ENCODE measurements around the gene MKNK2.

MKNK2 gene

GRCh38 chr19:2049741-2050348 lies 1.2 kb downstream of the MKNK2 start:
- peak overlapping the region; percentile 68 for H3K4me3 ChIP-seq (ENCODE audit: low read depth, low read length)
- peak; percentile 86 for DNase-seq (ENCODE audit: low read depth)
- no peak for TF ChIP-seq CTCF (IDR thresholded peaks at IDR 0.05; ENCODE audit: low read depth, low read length)
- TF ChIP-seq POLR2A (IDR thresholded peaks at IDR 0.05; ENCODE audit: extremely low read depth, insufficient read length): peak; percentile 16
- 0 out of 2 replicates have a peak, but pooled peaks have one; percentile 3 for TF ChIP-seq MAX (IDR thresholded peaks at IDR 0.05; ENCODE audit: low read depth, low read length)

- DNase-seq (ENCODE audit: low read depth): no peak
- no peak for TF ChIP-seq POLR2A (IDR thresholded peaks at IDR 0.05; ENCODE audit: extremely low read depth, insufficient read length)
- TF ChIP-seq CTCF (IDR thresholded peaks at IDR 0.05; ENCODE audit: low read depth, low read length): no peak
- no peak for TF ChIP-seq MYC (IDR thresholded peaks at IDR 0.05; ENCODE audit: low read depth, low read length)
- TF ChIP-seq MAX (IDR thresholded peaks at IDR 0.05; ENCODE audit: low read depth, low read length): no peak
- H3K4me3 ChIP-seq (ENCODE audit: low read depth, low read length): peak overlapping the region; percentile 68
Measured at GRCh38 chr19:2048959-2049740, 1.9 kb downstream of the MKNK2 start.

GRCh38 chr19:2048104-2048958 lies 2.7 kb downstream of the MKNK2 start:
- TF ChIP-seq MAX (IDR thresholded peaks at IDR 0.05; ENCODE audit: low read depth, low read length) (no peak), POLR2A (IDR thresholded peaks at IDR 0.05; ENCODE audit: extremely low read depth, insufficient read length) (no peak), CTCF (IDR thresholded peaks at IDR 0.05; ENCODE audit: low read depth, low read length) (no peak), MYC (IDR thresholded peaks at IDR 0.05; ENCODE audit: low read depth, low read length) (no peak)
- no peak overlapping the region for H3K4me3 ChIP-seq (ENCODE audit: low read depth, low read length)
- DNase-seq (ENCODE audit: low read depth): no peak

GRCh38 chr19:2047449-2048103 lies 3.5 kb downstream of the MKNK2 start:
- no peak for TF ChIP-seq MAX (IDR thresholded peaks at IDR 0.05; ENCODE audit: low read depth, low read length)
- TF ChIP-seq POLR2A (IDR thresholded peaks at IDR 0.05; ENCODE audit: extremely low read depth, insufficient read length): no peak
- TF ChIP-seq MYC (IDR thresholded peaks at IDR 0.05; ENCODE audit: low read depth, low read length): no peak
- no peak for TF ChIP-seq CTCF (IDR thresholded peaks at IDR 0.05; ENCODE audit: low read depth, low read length)

GRCh38 chr19:2047076-2047448 lies 4.0 kb downstream of the MKNK2 start:
- H3K4me3 ChIP-seq (ENCODE audit: low read depth, low read length): no peak overlapping the region
- no peak for DNase-seq (ENCODE audit: low read depth)
- TF ChIP-seq MYC (IDR thresholded peaks at IDR 0.05; ENCODE audit: low read depth, low read length) (no peak), CTCF (IDR thresholded peaks at IDR 0.05; ENCODE audit: low read depth, low read length) (no peak), POLR2A (IDR thresholded peaks at IDR 0.05; ENCODE audit: extremely low read depth, insufficient read length) (no peak), MAX (IDR thresholded peaks at IDR 0.05; ENCODE audit: low read depth, low read length) (no peak)

More at GRCh38 chr19:2047449-2048103, 3.5 kb downstream of the MKNK2 start:
- peak; percentile 16 for DNase-seq (ENCODE audit: low read depth)
- H3K4me3 ChIP-seq (ENCODE audit: low read depth, low read length): no peak overlapping the region

Data from NB4 (cell line).